Bronchial epithelial cell (primary cell): Measurements from ENCODE around the gene SNX27. TPM values are rescaled to one million over a fixed set of nuclear protein-coding genes. Genes with fewer than 3 reads are reported as not detected.
A peak's percentile ranks its signal among the peaks of the same experiment; 100 is the strongest.

ENCODE experiments used
- DNase-seq: peaks from one replicate; pipeline ENCODE4 v3.0.0-alpha.2; 2010; ENCODE audit warnings: low read depth
- FAIRE-seq: peaks from 2 replicates; lab custom pipeline; 2011; peaks lifted over from hg19 to GRCh38; lab: Jason Lieb, UNC
- H3K27me3 ChIP-seq: 2 replicates; pipeline ENCODE4 v1.5.1; 2011; ENCODE audit warnings: low read length; ENCODE audit not compliant: control insufficient read depth, insufficient read depth
- H3K36me3 ChIP-seq: 2 replicates; pipeline ENCODE4 v1.5.1; 2011; ENCODE audit warnings: low read length; ENCODE audit not compliant: control insufficient read depth, insufficient read depth
- H3K4me3 ChIP-seq: 2 replicates; pipeline ENCODE4 v1.5.1; 2011; ENCODE audit warnings: mild to moderate bottlenecking, low read depth, low read length, control low read depth
- total RNA-seq: library from RNA; depleted of rRNA; stranded (reverse); fragments of >200 nt; gene quantifications from 2 replicates; pipeline ENCODE4 v1.2.1, GENCODE V29; 2014
- TF ChIP-seq, protein P1 (sequence below): IDR thresholded peaks from 2 replicates; pipeline ENCODE4 v1.5.1; 2011; ENCODE audit warnings: mild to moderate bottlenecking, moderate library complexity, low read length, control low read depth, inconsistent platforms; ENCODE audit not compliant: insufficient read depth, severe bottlenecking

SNX27 gene
- total RNA-seq, 1 donor from 2014 or later: 20.0 TPM

DNA sequence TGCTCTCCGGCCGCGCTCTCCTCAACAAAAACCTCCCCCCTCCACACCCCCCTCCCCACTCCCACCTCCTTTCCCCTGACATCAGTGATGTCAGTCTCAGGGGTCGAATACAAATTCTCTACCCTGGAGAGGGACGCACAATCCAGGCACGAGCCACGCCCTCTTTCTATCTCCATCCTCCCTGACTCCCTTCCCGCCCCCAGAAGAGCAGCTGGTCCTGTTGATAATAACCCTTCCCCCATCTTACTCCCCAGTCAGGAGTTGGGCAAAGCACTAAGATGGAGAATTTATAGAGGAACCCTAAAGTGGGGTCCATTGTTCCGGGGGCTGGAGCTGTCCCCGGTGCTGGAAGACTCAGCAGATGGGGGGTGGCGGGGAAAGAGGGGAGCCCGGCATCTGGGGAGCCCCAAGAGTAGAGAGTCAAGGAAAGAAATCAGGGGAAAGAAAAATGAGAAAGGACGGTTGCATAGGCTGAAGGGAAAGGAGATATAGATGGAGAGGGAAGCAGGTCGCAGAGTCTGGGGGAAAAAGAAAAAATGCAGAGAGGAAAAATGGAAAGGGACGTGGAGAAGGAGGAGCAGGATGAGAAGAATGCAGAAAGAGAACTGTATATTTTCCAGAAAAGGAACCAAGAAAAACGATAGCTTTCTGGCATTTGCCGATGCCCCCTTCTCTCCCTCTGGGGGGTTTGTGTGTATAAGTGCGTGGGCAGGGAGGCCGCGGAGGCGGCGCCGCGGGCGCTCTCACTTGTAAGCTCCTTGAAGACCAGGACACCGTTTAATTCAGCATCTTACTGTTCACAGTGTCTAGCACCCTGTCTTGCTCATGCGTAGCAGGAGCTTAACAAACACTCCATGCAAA lies 105.2 kb downstream of the SNX27 start, which contains the start of gene CELF3:
Gene CELF3, minus strand, starts transcription at position 33 of the 861 bp plus-strand sequence. CDS start 783 bp downstream, outside the sequence.
- DNase-seq (no peak), FAIRE-seq (no peak)
- no peaks in the 10 kb centered on the region for H3K36me3 ChIP-seq
- TF ChIP-seq, protein P1, sequence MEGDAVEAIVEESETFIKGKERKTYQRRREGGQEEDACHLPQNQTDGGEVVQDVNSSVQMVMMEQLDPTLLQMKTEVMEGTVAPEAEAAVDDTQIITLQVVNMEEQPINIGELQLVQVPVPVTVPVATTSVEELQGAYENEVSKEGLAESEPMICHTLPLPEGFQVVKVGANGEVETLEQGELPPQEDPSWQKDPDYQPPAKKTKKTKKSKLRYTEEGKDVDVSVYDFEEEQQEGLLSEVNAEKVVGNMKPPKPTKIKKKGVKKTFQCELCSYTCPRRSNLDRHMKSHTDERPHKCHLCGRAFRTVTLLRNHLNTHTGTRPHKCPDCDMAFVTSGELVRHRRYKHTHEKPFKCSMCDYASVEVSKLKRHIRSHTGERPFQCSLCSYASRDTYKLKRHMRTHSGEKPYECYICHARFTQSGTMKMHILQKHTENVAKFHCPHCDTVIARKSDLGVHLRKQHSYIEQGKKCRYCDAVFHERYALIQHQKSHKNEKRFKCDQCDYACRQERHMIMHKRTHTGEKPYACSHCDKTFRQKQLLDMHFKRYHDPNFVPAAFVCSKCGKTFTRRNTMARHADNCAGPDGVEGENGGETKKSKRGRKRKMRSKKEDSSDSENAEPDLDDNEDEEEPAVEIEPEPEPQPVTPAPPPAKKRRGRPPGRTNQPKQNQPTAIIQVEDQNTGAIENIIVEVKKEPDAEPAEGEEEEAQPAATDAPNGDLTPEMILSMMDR: no peak
- H3K27me3 ChIP-seq: peaks cover 39% of the 10 kb centered on the region
- H3K4me3 ChIP-seq: no peak within 1 kb of the TSS

DNA sequence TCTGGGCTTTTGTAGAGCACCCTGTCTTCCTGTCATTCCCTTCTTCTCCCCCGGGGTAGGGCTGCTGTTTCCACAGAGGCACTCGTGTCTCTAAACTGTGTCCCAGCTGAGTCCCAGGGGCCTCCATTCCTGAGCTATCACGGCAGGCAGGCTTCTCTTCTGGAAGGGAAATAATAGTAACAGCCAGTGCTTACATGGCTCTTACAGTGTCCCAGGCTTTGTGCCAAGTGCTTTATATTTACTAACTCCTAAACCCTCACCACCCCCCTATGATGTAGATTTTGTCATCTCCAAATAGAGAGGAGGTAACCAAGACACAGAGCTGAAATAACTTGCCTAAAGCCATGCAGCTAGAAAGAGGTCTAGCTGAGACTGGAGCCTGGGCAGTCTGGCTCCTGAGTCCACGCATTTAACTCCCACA lies 106.2 kb downstream of the SNX27 start:
- TF ChIP-seq, protein P1: no peak
- no peak for FAIRE-seq
- DNase-seq: peak; percentile 35
- H3K36me3 ChIP-seq: no peaks in the 10 kb centered on the region
- H3K4me3 ChIP-seq: no peak overlapping the region
- H3K27me3 ChIP-seq: peaks cover 39% of the 10 kb centered on the region

DNA sequence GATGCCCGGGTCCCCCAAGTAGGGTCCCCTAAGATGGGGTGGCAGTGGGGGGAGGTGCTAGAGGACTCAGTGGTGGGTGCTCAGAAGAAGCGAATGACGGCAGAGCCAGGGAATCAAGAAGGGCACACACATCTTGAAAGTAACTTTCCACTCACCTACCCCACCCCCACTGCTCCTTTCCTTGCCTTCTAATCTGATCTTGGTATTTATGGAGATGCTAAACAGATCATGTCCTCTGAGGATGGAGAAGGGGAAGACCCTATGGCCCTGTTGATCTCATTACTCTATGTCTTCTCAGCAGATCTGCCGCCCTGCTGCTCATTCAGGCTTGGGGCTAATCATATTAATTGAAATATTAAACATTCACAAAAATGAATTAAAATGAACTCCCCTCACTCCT lies 106.8 kb downstream of the SNX27 start:
- TF ChIP-seq, protein P1: no peak
- Histone ChIP-seq H3K36me3 (no peaks in the 10 kb centered on the region), H3K27me3 (peaks cover 39% of the 10 kb centered on the region), H3K4me3 (no peak overlapping the region)
- DNase-seq: no peak
- FAIRE-seq: no peak

DNA sequence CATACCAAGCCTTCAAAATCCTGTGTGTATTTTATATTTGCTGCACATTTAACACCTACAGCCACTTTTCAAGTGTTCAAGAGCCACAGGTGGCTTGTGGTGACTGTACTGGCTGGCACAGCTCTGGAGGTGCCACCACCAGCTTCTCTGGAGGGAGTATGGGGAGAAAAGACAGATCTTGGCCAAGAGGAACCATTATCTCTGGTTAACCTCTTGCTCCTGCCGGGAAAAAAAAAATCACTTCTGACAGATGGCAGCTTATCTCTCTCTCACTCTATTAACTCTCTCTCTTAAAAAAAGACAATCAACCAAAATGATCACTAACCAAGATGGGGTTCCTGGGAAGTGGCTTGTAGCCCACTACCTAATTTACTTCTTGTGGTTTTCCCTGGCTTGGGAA lies 108.3 kb downstream of the SNX27 start:
- DNase-seq (no peak), FAIRE-seq (no peak)
- no peak overlapping the region for H3K4me3 ChIP-seq
- H3K36me3 ChIP-seq: no peaks in the 10 kb centered on the region
- peaks cover 39% of the 10 kb centered on the region for H3K27me3 ChIP-seq
- TF ChIP-seq, protein P1: no peak

DNA sequence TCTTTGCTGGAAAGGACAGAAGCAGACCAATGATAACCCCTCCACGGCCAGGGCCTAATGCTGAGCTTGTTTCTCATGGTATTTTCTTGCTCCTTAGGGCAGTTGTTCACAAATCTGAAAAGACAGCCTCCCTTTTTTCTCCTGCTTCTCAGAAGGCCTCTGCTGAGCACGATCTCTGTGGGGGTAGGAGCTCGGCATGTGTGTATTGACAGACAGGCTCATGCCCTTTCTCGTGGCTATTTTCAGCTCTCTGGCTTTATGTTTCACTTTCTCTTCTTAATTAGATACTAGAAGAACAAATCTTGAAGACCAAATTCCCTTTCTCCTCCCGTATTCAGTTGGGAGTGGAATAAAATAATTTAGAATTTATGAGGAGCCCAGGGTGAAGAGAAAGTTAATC lies 108.7 kb downstream of the SNX27 start:
- DNase-seq (no peak), FAIRE-seq (no peak)
- Histone ChIP-seq H3K36me3 (no peaks in the 10 kb centered on the region), H3K4me3 (no peak overlapping the region), H3K27me3 (peaks cover 35% of the 10 kb centered on the region)
- TF ChIP-seq, protein P1: no peak
